Stimulated activated CD4-positive, alpha-beta T cell treated with anti-CD3 and anti-CD28 coated beads, Interleukin-15, amount 100 ng/mL, for 1 hour (primary cell): ENCODE results near the gene FERMT1.
"Not testable (repeated sequence)": the region's sequence is repeated elsewhere in the genome, so short reads cannot be mapped to it uniquely, and the experiment has no call there.

Experiments used
- DNase-seq, 2 donors: peaks; one replicate each; pipeline ENCODE4 v3.0.0-alpha.2; 2020; ENCODE audit warnings: low read depth in 1 of 2, low spot score in 1 of 2

Gene FERMT1

DNA sequence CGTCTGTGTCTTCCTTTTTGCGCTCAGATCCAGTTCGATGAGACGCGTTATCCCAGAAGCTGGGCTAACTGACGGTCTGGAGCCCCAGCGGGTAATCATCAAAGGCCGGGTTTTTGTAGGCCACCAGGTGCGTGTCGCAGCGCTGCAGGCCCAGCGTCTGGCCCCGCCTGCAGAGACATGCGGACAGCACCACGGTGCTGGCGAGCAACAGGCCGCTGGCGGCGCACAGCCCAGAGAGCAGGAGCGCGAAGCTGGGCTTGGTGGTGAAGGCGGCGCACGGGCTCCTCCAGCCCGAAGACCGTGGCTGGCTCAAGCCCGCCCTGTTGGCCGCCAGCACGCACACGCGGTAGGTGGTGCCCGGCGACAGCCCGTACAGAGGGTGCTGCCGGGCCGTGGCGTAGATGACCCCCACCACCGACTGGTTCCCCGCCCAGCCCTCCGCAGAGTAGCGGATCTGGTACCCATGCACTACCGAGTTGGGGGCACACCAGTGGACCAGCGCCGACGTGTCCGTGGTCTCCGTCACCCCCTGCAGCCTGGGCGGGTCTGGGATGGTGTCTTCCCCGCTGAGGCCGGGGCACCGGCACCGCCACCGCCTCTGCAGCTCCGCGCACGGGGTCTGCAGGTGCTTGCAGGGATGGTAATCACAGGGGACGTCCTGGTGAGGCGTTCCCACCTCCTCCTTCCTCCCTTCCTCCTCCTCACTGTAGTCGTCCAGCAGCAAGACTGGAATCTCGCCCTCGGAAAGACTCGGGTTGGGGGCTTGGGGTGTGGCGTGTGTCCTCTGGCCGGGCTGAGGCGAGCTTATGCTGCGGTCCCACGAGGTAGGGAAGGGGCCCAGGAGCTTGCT is 81.6 kb downstream of the FERMT1 start:
- DNase-seq, result no peak

DNA sequence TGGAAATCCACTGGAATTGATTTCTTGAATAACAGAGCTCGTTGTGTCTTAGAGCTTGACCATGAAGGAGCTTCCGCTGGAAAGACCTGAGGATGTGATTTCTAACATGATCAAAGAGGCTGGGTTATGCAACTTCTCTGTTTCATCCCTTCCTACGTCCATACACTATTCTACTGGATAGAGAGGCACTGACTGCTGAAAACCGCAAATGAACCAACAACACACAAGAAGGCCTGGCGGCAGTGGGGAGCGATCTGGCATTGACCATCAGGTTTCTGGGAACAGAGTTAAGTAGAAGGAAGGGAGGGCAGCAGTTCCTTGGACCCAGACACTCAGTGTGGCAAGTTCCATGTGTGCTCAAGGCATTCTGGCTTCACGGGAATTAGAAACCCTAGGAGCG is 82.3 kb downstream of the FERMT1 start:
- DNase-seq, result no peak

DNA sequence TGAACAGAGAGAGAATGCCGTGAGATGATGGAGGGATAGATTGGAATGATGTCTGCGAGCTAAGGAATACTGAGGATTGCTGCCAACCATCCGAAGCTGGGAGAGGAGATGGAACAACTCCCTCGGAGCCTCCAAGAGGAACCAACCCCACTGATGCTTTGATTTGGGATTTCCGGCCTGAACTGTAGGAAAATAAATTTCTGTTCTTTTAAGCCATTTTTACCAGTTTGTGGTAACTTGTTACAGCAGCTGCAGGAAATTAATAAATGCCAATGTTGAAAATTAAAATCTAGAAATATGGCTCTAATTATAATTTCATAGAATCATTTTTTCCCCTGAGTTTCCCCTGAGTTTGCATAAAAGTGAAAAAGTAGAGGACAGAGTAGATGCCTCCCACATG is 83.1 kb downstream of the FERMT1 start:
- DNase-seq, result no peak

DNA sequence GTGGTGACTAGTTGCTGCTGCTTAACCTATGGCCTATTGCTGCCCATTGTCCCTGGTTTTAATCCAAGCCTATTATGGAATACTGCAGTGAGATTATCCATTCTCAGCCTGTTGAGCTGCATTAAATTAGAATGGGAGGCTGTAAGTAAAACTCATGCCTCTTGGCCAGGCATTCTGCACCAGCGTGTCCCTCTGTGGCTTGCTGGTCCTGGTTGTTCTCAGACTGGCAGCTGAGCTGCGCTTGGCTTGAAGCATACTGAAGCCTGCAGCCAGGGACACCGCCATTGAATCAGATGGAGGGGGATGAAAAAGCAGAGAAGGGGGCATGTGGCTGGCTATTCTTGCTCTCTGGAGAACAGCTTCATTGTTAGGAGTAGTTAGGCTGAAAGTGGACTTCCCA is 84.6 kb downstream of the FERMT1 start:
- no peak for DNase-seq

DNA sequence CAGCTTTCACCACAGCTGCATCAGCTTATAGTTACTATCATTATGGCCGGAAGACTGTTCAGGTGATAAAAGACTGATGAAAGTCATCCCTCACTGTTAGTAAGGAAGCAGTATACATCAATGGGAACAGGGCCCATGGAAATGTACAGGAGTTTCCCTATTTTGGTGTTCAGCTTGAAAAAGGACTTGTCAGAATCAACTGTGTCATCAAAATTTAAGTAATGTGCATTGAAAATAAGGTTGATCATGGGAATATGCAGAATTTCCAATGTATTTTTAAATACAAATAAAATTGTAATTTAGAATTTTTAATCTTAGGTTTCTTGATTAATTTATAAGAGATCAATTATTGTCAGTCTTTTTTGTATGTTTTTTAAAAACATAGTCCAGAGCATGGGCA is 85.7 kb downstream of the FERMT1 start:
- DNase-seq, result no peak

DNA sequence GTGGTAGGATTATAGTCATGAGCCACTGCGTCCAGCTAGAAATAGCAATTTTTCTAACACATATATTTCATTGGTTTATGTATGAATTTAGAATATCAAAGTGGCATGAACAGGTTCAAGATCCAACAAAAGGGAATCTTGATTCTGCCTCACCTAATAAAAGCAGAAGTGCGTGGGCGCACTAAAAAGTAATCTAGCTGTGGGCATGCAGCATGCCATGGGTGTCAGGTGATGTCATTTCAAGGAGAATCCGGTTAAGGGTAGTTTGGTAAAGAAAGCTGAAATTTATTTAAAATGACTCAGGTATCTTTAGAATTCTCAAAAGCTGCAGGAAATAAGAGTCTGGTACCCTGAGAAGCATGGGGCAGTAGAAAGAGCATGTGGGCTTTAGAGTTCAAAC is 86.6 kb downstream of the FERMT1 start:
- no peak for DNase-seq

DNA sequence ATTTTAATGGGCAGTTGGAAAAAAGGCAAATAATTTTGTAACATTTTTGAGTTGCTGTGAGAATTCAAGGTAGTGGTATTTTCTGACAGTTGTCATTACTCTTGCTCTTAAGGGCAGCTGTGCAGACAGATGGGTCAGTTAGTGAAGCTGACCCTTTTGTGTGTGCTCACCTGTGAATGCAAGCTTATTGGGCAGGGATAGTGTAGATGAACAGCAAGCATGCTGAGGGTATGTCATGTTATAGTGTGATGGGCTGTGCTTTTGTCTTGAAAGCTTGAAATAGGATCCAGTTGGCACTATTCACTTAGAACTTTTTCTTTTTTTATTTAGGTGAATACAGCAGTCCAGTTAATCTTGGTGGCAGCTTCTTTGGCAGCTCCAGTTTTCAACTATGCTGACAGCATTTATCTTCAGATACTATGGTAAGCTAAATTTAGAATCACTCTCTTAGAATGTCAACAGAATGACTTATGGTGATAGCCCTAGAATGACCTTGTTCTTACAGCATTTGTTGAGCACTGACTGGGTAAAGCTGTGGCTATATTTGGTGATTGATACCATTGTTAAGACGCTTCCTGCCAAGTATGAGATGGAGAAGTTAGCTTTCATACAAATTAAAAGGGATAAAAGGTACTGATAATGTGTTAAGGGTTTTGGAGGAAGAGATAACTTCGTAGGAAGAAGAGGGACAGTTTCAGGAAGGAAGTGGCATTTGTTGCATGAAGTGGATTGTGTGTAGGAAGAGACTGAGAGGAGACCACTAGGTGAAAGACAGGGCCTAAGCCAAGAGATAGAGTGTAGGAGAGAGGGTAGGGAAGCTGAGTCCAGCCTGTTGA is 88.5 kb downstream of the FERMT1 start:
- DNase-seq, result no peak

DNA sequence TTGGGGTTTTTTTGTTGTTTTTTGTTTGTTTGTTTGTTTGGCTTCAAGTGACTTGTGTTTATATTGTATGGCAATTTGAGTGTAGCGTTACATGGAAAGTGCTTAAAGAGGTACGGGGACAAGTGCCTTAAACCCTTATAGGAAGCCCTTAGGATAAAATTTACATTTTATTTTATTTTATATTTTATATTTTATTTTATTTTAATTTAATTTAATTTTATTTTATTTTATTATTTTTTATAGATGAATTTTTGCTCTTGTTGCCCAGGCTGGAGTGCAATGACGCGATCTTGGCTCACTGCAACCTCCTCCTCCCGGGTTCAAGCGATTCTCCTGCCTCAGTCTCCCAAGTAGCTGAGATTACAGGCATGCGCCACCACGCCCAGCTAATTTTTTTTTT is 89.9 kb downstream of the FERMT1 start:
- DNase-seq, result not testable (repeated sequence)

DNA sequence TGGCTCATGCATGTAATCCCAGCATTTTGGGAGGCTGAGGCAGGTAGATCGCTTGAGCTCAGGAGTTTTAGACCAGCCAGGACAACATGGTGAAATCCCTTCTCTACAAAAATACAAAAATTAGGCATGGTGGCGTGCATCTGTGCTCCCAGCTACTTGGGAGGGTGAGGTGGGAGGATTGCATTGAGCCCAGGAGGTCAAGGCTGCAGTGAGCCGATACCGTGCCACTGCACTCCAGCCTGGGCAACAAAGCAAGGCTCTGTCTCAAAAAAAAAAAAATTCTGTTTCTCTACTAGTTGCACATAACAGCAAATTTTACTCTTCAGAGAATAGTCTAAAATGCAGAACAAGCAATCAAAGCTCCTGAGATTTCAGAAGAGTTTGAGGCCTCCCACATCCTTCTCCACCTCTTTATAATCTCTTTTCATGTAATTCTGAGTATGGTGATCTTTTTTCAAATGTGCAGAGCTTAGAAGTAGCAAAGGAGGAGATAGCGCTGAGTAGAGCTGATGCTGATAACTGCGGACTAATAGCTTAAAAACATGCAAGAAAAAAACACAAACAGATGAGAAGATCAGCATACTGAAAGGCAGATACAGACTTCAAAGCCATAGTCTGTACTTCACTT is 92.3 kb downstream of the FERMT1 start:
- DNase-seq, result no peak

DNA sequence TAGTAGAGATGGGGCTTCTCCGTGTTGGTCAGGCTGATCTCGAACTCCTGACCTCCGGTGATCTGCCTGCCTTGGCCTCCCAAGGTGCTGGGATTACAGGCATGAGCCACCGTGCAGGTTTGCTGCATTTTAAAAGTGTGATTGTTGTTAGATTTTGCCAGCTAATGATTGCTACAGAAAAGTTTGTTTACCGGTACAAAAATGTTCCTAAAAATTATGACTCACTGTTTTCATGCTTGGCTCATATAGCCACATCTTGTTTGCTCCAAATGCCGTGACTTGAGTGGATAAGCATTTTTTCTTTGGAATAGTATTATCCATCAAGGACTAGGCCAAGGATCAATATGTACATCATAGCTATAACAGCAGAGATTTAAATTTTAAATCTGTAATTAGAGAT is 93.3 kb downstream of the FERMT1 start:
- DNase-seq, result no peak

DNA sequence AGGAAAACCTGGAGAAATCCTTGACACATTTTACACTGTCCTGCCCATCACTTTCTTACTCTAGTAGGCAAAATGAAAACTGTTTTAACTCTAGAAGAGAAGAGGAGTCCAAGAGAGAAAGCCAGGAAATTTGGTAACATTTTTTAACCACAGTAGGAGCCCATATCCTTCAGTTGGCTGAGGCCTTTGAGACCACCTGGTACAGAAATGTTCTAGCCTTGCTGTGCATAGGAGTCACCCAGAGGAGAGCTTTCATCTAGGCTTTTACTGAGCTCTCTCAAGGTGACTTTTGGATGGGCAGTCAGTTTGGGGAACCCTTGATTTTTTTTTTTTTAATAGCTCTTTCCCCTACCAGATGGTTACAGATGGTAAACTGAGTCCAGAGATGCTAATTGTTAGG is 94.0 kb downstream of the FERMT1 start:
- DNase-seq, result no peak

DNA sequence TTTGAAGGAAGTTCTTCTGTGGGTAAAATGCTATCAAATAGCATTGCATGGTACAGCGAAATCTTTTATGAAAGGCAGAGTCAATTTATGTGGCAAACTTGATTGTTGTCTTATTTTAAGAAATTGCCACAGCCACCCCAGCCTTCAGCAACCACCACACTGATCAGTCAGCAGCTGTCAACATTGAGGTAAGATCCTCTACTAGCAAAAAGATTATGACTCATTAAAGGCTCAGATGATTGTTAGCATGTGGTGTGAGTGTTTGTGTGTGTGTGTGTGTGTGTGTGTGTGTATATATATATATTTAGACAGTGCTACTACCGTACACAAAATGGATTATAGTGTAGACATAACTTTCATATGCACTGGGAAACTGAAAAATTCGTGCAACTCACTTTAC is 96.8 kb downstream of the FERMT1 start:
- DNase-seq, result no peak
